Right lobe of liver (tissue), 4 donors: ENCODE results near the gene PLIN5.

Source experiments
- CTCF ChIP-seq, 4 donors: fragments of 200-600 bp in 3 of 4; fragments of 450-650 bp in 1 of 4; IDR thresholded peaks; one replicate each; pipeline versions ENCODE4 v1.5.1 to v1.8.0; 2016 to 2022; ENCODE audit warnings: antibody characterized with exemption in 4 of 4, mild to moderate bottlenecking in 2 of 4
- POLR2A ChIP-seq: fragments of 450-650 bp; IDR thresholded peaks from one replicate; pipeline ENCODE4 v1.6.1; 2017; ENCODE audit warnings: antibody characterized with exemption, mild to moderate bottlenecking
- donor health status: DM: no; HTN: no; CAD: no.
- donor health status: DM: no; HTN: no; CAD: no.
- donor health status: DM: no; HTN: yes; CAD: no.

- TF ChIP-seq CTCF (IDR thresholded peaks at IDR 0.05) = peak; percentile 60 to 78 (median 72)
- TF ChIP-seq POLR2A = no peak
Observed at GRCh38 chr19:4523306-4524110, 11.5 kb downstream of the PLIN5 start.
